Peyer's patch (tissue), 4 donors: ENCODE data around the gene SPATA16. TPM values are rescaled to one million over a fixed set of nuclear protein-coding genes. Genes with fewer than 3 reads are reported as not detected.

Experiments used
- DNase-seq, 3 donors: peaks; one replicate each; pipeline ENCODE4 v3.0.0-alpha.2; 2017 to 2019
- H3K27ac ChIP-seq, 4 donors: fragments of 200-600 bp; sonication (generic); one replicate each; pipeline ENCODE4 v1.5.1; 2016 to 2019
- H3K27me3 ChIP-seq, 2 donors: fragments of 200-600 bp; sonication (generic); one replicate each; pipeline ENCODE4 v1.5.1; 2019
- H3K36me3 ChIP-seq, 3 donors: fragments of 200-600 bp; sonication (generic); one replicate each; pipeline ENCODE4 v1.5.1; 2016 to 2019
- H3K4me1 ChIP-seq, 4 donors: fragments of 200-600 bp; sonication (generic); one replicate each; pipeline ENCODE4 v1.5.1; 2016 to 2019
- H3K4me3 ChIP-seq, 4 donors: fragments of 200-600 bp; sonication (generic); 1 replicate in 3 of 4; 2 replicates in 1 of 4; pipeline ENCODE4 v1.5.1; 2016 to 2019; ENCODE audit warnings: mild to moderate bottlenecking in 1 of 4
- H3K9me3 ChIP-seq, 4 donors: fragments of 200-600 bp; sonication (generic); one replicate each; pipeline ENCODE4 v1.5.1; 2016 to 2019; ENCODE audit warnings: mild to moderate bottlenecking in 1 of 4
- POLR2A ChIP-seq, 2 donors: fragments of 450-650 bp; IDR thresholded peaks; one replicate each; pipeline ENCODE4 v1.5.1; 2017; ENCODE audit warnings: antibody characterized with exemption in 2 of 2, mild to moderate bottlenecking in 2 of 2, moderate library complexity in 2 of 2
- total RNA-seq, 4 donors: library from RNA; depleted of rRNA; stranded (reverse); fragments of >200 nt; gene quantifications; one replicate each; pipeline ENCODE4 v1.1.0, GENCODE V29; 2016
- TF ChIP-seq, protein P1 (sequence below), 6 experiments: fragments of 450-650 bp in 4 of 6; fragments of 200-600 bp in 2 of 6; sonication (generic) in 1 of 6; IDR thresholded peaks; one replicate each; pipeline ENCODE4 v1.5.1; 2017 to 2019; ENCODE audit warnings: antibody characterized with exemption in 6 of 6, mild to moderate bottlenecking in 3 of 6, moderate library complexity in 1 of 6

Gene SPATA16
- total RNA-seq, 4 donors from 2014 or later, result not detected

DNA sequence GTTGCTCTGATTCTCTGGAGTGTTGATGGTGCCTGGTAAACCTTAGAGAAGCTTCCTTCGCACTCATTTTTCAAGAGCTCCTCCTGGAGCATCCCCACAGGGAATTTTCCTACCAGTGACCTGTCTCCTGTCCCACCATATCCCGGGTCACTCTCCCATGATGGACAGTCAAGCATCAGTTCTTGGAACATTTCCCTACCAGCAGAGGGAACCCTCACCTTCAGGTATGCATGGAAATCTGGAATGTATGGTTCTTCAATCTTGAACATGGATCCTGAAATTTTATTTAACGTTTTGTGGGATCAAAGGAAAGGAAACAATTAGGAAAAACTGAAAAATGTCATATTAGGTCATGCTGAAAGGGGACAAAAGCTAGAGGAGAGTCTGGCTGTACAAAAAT lies 153.8 kb downstream of the SPATA16 start:
- Histone ChIP-seq H3K9me3 (no peaks in the 10 kb centered on the region), H3K27me3 (no peaks in the 10 kb centered on the region), H3K36me3 (no peaks in the 10 kb centered on the region), H3K4me3 (no peak overlapping the region), H3K4me1 (no peaks in the 10 kb centered on the region), H3K27ac (no peak overlapping the region)
- no peak for DNase-seq
- TF ChIP-seq, protein P1, sequence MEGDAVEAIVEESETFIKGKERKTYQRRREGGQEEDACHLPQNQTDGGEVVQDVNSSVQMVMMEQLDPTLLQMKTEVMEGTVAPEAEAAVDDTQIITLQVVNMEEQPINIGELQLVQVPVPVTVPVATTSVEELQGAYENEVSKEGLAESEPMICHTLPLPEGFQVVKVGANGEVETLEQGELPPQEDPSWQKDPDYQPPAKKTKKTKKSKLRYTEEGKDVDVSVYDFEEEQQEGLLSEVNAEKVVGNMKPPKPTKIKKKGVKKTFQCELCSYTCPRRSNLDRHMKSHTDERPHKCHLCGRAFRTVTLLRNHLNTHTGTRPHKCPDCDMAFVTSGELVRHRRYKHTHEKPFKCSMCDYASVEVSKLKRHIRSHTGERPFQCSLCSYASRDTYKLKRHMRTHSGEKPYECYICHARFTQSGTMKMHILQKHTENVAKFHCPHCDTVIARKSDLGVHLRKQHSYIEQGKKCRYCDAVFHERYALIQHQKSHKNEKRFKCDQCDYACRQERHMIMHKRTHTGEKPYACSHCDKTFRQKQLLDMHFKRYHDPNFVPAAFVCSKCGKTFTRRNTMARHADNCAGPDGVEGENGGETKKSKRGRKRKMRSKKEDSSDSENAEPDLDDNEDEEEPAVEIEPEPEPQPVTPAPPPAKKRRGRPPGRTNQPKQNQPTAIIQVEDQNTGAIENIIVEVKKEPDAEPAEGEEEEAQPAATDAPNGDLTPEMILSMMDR (IDR thresholded peaks at IDR 0.05), result no peak
- no peak for TF ChIP-seq POLR2A (IDR thresholded peaks at IDR 0.05)

DNA sequence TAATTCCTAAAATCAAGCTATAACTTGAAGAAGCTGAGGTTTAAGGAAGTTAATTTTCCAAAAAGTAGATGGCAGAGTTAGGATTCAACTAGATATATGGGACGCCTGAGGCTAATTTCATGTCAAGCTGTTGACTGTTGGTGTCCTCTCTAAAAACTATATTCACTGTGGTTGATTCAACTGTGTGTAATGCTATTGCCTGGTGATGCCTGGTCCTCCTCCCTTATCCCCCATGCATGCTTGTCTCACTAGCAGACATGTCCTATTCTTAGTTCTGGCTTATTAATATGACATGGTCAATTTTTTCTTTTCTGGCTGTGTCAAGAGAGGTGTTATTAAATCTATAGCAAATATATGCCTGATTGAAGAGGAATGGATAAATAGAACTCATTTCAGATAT lies 156.1 kb downstream of the SPATA16 start:
- Histone ChIP-seq H3K9me3 (no peaks in the 10 kb centered on the region), H3K27ac (no peak overlapping the region), H3K36me3 (no peaks in the 10 kb centered on the region), H3K4me1 (no peaks in the 10 kb centered on the region), H3K4me3 (no peak overlapping the region), H3K27me3 (no peaks in the 10 kb centered on the region)
- DNase-seq, result no peak
- TF ChIP-seq, protein P1 (IDR thresholded peaks at IDR 0.05), result no peak
- TF ChIP-seq POLR2A (IDR thresholded peaks at IDR 0.05), result no peak

- TF ChIP-seq, protein P1 (IDR thresholded peaks at IDR 0.05), result no peak
- no peak for TF ChIP-seq POLR2A (IDR thresholded peaks at IDR 0.05)
- no peak for DNase-seq
- no peaks in the 10 kb centered on the region for H3K36me3 ChIP-seq
- H3K27ac ChIP-seq, result no peak overlapping the region
- no peaks in the 10 kb centered on the region for H3K4me1 ChIP-seq
- no peak overlapping the region for H3K4me3 ChIP-seq
- no peaks in the 10 kb centered on the region for H3K9me3 ChIP-seq
- no peaks in the 10 kb centered on the region for H3K27me3 ChIP-seq
Measured at GRCh38 chr3:172982736-172983364, 158.2 kb downstream of the SPATA16 start.

GRCh38 chr3:172981407-172981983 lies 159.5 kb downstream of the SPATA16 start:
- no peak for DNase-seq
- no peaks in the 10 kb centered on the region for H3K27me3 ChIP-seq
- H3K9me3 ChIP-seq, result no peaks in the 10 kb centered on the region
- no peak overlapping the region for H3K4me3 ChIP-seq
- TF ChIP-seq POLR2A (IDR thresholded peaks at IDR 0.05), result no peak
- TF ChIP-seq, protein P1 (IDR thresholded peaks at IDR 0.05), result no peak
- no peak overlapping the region for H3K27ac ChIP-seq
- H3K36me3 ChIP-seq, result no peaks in the 10 kb centered on the region
- H3K4me1 ChIP-seq, result no peaks in the 10 kb centered on the region

DNA sequence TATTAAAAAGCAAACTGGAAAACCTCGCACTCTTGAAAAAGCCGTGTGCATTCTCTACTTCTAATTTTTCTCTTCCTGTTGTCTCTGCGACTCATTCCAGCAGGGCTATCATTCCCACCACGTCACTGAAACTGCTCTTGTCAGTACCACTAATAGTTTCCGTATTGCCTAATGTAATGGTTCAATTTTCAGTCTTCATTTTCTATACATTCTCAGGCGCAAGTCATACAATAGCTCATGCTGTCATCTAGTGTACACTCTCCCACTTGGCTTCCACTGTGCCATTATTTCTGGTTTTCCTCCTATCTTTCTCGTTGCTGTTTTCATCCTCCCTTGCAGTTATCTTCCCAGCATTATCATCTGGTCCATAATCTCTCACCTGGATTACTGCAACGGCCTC lies 160.2 kb downstream of the SPATA16 start:
- no peak for DNase-seq
- H3K9me3 ChIP-seq, result no peaks in the 10 kb centered on the region
- H3K36me3 ChIP-seq, result no peaks in the 10 kb centered on the region
- H3K4me1 ChIP-seq, result no peaks in the 10 kb centered on the region
- no peak overlapping the region for H3K4me3 ChIP-seq
- no peak overlapping the region for H3K27ac ChIP-seq
- H3K27me3 ChIP-seq, result no peaks in the 10 kb centered on the region
- no peak for TF ChIP-seq POLR2A (IDR thresholded peaks at IDR 0.05)
- TF ChIP-seq, protein P1 (IDR thresholded peaks at IDR 0.05), result no peak
